ENCODE data around the gene SYK.

The SYK gene

DNA sequence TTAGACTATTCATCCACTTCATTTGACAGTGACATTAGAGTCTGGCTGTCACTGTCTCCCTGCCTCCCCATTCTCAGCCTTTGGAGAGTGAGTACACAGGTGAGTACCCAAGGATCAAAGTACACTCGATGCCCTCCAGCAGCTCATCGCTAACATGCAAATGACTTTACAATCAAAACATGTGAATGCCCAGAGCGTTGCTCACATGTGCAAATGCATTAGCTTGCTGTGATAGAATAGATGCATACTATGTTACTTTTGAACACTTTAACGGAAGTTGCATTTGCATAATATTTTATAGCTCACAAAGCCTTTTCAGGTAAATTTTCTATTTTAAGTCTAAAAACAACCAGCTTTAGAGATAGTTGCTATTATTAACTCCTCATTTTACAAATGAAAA is 107.6 kb downstream of the SYK start:
- no peak for DNase-seq

GRCh38 chr9:90909747-90910283 is 108.2 kb downstream of the SYK start:
- no peak for DNase-seq

- no peak for DNase-seq
Observed at GRCh38 chr9:90914196-90914595, 112.6 kb downstream of the SYK start.

- peak; percentile 78 for DNase-seq
Observed at GRCh38 chr9:90914868-90915483, 113.4 kb downstream of the SYK start.

- peak; percentile 39 for DNase-seq
Observed at GRCh38 chr9:90915693-90916092, 114.1 kb downstream of the SYK start.

- DNase-seq, result no peak
Observed at GRCh38 chr9:90916147-90916734, 114.6 kb downstream of the SYK start.

GRCh38 chr9:90919883-90920282 is 118.3 kb downstream of the SYK start:
- DNase-seq, result no peak

DNA sequence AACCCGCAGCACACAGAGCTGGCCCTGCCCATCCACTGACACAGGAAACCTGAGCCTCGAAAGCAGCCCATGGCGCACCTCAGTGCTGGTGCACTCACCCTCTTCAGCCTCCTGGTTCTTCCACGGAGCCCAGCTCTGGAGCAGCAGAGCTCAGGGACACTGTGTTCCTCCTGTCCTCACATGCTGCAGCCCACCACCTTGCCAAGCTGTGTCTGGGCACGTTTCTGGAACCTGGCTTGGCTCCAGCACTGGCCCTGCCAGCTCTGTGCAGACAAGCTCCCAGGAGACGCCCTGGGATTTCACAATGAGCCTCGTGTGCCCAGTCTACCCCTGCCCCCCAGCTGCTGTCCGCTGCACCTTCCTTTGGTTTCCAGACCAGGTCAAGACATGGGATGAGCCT is 119.5 kb downstream of the SYK start:
- DNase-seq, result no peak

- DNase-seq, result no peak
Observed at GRCh38 chr9:90921969-90922368, 120.3 kb downstream of the SYK start.

GRCh38 chr9:90925581-90926257 is 124.1 kb downstream of the SYK start:
- no peak for DNase-seq

GRCh38 chr9:90926936-90927335 is 125.3 kb downstream of the SYK start:
- no peak for DNase-seq

GRCh38 chr9:90927496-90927895 is 125.9 kb downstream of the SYK start:
- no peak for DNase-seq

GRCh38 chr9:90929626-90930025 is 128.0 kb downstream of the SYK start:
- DNase-seq, result no peak

GRCh38 chr9:90933468-90933867 is 131.8 kb downstream of the SYK start:
- no peak for DNase-seq

DNA sequence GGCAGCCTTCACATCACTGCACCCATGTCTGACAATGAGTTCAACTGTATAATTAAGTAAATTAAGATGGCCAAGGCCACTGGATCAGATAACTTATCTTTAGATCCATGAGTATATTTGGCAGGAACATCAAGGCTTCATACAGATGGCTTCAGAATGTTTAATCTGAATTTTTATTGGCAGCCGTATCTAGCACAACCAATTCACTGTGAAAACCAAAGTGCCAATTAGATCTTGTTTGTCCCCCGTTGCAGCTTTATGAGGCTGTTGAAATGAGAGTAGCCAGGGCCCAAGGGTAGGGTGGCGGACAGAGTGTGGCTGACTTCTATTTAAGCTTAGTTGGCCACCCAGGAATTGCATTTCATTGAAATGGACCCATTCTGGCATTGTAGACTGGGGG is 137.7 kb downstream of the SYK start:
- DNase-seq, result no peak

- no peak for DNase-seq
Observed at GRCh38 chr9:90940280-90940679, 138.7 kb downstream of the SYK start.

GRCh38 chr9:90941661-90942060 is 140.0 kb downstream of the SYK start:
- DNase-seq, result no peak

- DNase-seq, result no peak
Observed at GRCh38 chr9:90942555-90942954, 140.9 kb downstream of the SYK start.

GRCh38 chr9:90943341-90943740 is 141.7 kb downstream of the SYK start:
- DNase-seq, result no peak

GRCh38 chr9:90945336-90945735 is 143.7 kb downstream of the SYK start:
- DNase-seq, result peak; percentile 41

GRCh38 chr9:90946982-90947381 is 145.4 kb downstream of the SYK start:
- no peak for DNase-seq
